Ishikawa (cell line): ENCODE measurements around the gene ACSS2.

ENCODE experiments used
- EP300 ChIP-seq: IDR thresholded peaks from 2 replicates; pipeline ENCODE4 v1.6.1; 2012; ENCODE audit warnings: borderline replicate concordance
- MAX ChIP-seq: IDR thresholded peaks from 2 replicates; pipeline ENCODE4 v1.6.1; 2012
- TAF1 ChIP-seq: IDR thresholded peaks from 2 replicates; pipeline ENCODE4 v1.6.1; 2012; ENCODE audit warnings: low read depth, mild to moderate bottlenecking
- YY1 ChIP-seq: IDR thresholded peaks from 2 replicates; pipeline ENCODE4 v1.6.1; 2012; ENCODE audit warnings: low read depth
- ZBTB7A ChIP-seq: IDR thresholded peaks from 2 replicates; pipeline ENCODE4 v1.6.1; 2012; ENCODE audit warnings: low read depth

- TF ChIP-seq ZBTB7A = no peak
- no peak for TF ChIP-seq TAF1
- no peak for TF ChIP-seq EP300
- no peak for TF ChIP-seq MAX
- TF ChIP-seq YY1 = no peak
These were observed 76.3 kb downstream of the ACSS2 start for GRCh38 chr20:34952671-34953070.
